OCI-LY1 (cell line): Measurements from ENCODE around the gene RDH5.

Experiments
- H2AFZ ChIP-seq: fragments of 200-600 bp; sonication (generic), shearing (Covaris generic); 2 replicates; pipeline ENCODE4 v1.6.0; 2014; ENCODE audit warnings: antibody characterized with exemption, mild to moderate bottlenecking, low read length
- H3F3A ChIP-seq: fragments of 200-600 bp; sonication (generic), shearing (Covaris generic); 2 replicates; pipeline ENCODE4 v1.6.0; 2014; ENCODE audit warnings: mild to moderate bottlenecking, antibody characterized with exemption, low read length, moderate library complexity; ENCODE audit not compliant: insufficient read depth
- H3K27ac ChIP-seq: fragments of 200-600 bp; sonication (generic); 2 replicates; pipeline ENCODE4 v1.5.1; 2014; ENCODE audit warnings: low read length, mixed run types, mild to moderate bottlenecking, low read depth; ENCODE audit not compliant: poor library complexity, severe bottlenecking
- H3K27me3 ChIP-seq: fragments of 200-600 bp; sonication (generic); 2 replicates; pipeline ENCODE4 v1.6.0; 2014; ENCODE audit warnings: antibody characterized with exemption, mild to moderate bottlenecking, low read length, moderate library complexity; ENCODE audit not compliant: insufficient read depth
- H3K36me3 ChIP-seq: fragments of 200-600 bp; sonication (generic); 2 replicates; pipeline ENCODE4 v1.6.1; 2014; ENCODE audit warnings: mild to moderate bottlenecking, antibody characterized with exemption, low read length, moderate library complexity, mixed read lengths; ENCODE audit not compliant: insufficient read depth
- H3K4me1 ChIP-seq: fragments of 200-600 bp; sonication (generic); 2 replicates; pipeline ENCODE4 v1.5.1; 2014; ENCODE audit warnings: mild to moderate bottlenecking, low read length, moderate library complexity; ENCODE audit not compliant: insufficient read depth, severe bottlenecking
- H3K4me2 ChIP-seq: fragments of 200-600 bp; sonication (generic), shearing (Covaris generic); 2 replicates; pipeline ENCODE4 v1.6.1; 2014; ENCODE audit warnings: low read length
- H3K4me3 ChIP-seq: fragments of 200-600 bp; sonication (generic); 2 replicates; pipeline ENCODE4 v1.5.1; 2014; ENCODE audit warnings: low read length, low read depth, mild to moderate bottlenecking, mixed read lengths; ENCODE audit not compliant: poor library complexity, severe bottlenecking
- H3K79me2 ChIP-seq: fragments of 200-600 bp; shearing (Covaris generic); 2 replicates; pipeline ENCODE4 v1.6.1; 2016; ENCODE audit warnings: mixed run types, low read length, mixed read lengths; ENCODE audit not compliant: insufficient read depth
- H3K9ac ChIP-seq: fragments of 200-600 bp; sonication (generic), shearing (Covaris generic); 2 replicates; pipeline ENCODE4 v1.6.1; 2014; ENCODE audit warnings: mild to moderate bottlenecking, low read length, mixed read lengths
- H3K9me2 ChIP-seq: fragments of 200-600 bp; sonication (generic), shearing (Covaris generic); 2 replicates; pipeline ENCODE4 v1.6.1; 2014; ENCODE audit warnings: low read depth, mild to moderate bottlenecking, low read length, mixed read lengths
- H3K9me3 ChIP-seq: fragments of 200-600 bp; shearing (Covaris generic); 2 replicates; pipeline ENCODE4 v1.6.1; 2014; ENCODE audit warnings: low read length, mixed read lengths
- H4K20me1 ChIP-seq: fragments of 200-600 bp; sonication (generic), shearing (Covaris generic); 2 replicates; pipeline ENCODE4 v1.6.0; 2016; ENCODE audit warnings: mild to moderate bottlenecking, low read length; ENCODE audit not compliant: insufficient read depth
- CTCF ChIP-seq: fragments of 200-600 bp; sonication (generic), shearing (Covaris generic); IDR thresholded peaks from 2 replicates; pipeline ENCODE4 v1.5.1; 2017; ENCODE audit warnings: mild to moderate bottlenecking, antibody characterized with exemption, low read length, moderate library complexity, mixed read lengths
- EZH2 ChIP-seq: fragments of 200-600 bp; sonication (generic), shearing (Covaris generic); IDR thresholded peaks from 2 replicates; pipeline ENCODE4 v1.8.0; 2017; ENCODE audit warnings: borderline replicate concordance, mixed run types, mild to moderate bottlenecking, antibody characterized with exemption, low read length, moderate library complexity, mixed read lengths

The RDH5 gene

GRCh38 chr12:55707841-55708694 is 12.1 kb upstream of the RDH5 start, which contains the start of gene ITGA7:
TSS of gene ITGA7 (minus strand) at chr12:55707904. CDS start at chr12:55707682, 222 bp downstream.
- H3F3A ChIP-seq, result no peaks in the 10 kb centered on the region
- no peaks in the 10 kb centered on the region for H3K9me3 ChIP-seq
- H3K4me3 ChIP-seq, result peak within 1 kb of the TSS; percentile 50
- peaks cover 7% of the 10 kb centered on the region for H3K4me1 ChIP-seq
- TF ChIP-seq CTCF (no peak), EZH2 (no peak)
- no peaks in the 10 kb centered on the region for H3K9me2 ChIP-seq
- H4K20me1 ChIP-seq, result no peaks in the 10 kb centered on the region
- no peaks in the 10 kb centered on the region for H3K79me2 ChIP-seq
- no peak within 1 kb of the TSS for H2AFZ ChIP-seq
- H3K9ac ChIP-seq, result no peak within 1 kb of the TSS
- no peaks in the 10 kb centered on the region for H3K36me3 ChIP-seq
- peak within 1 kb of the TSS; percentile 65 for H3K4me2 ChIP-seq
- peaks cover 17% of the 10 kb centered on the region for H3K27me3 ChIP-seq
- H3K27ac ChIP-seq, result no peak within 1 kb of the TSS

GRCh38 chr12:55708695-55709233 is 11.4 kb upstream of the RDH5 start:
- H3K27me3 ChIP-seq, result peaks cover 14% of the 10 kb centered on the region
- H3F3A ChIP-seq, result no peaks in the 10 kb centered on the region
- H3K27ac ChIP-seq, result no peak overlapping the region
- H2AFZ ChIP-seq, result no peak overlapping the region
- H4K20me1 ChIP-seq, result no peaks in the 10 kb centered on the region
- H3K4me2 ChIP-seq, result no peak overlapping the region
- no peaks in the 10 kb centered on the region for H3K9me3 ChIP-seq
- TF ChIP-seq EZH2 (no peak), CTCF (no peak)
- no peak overlapping the region for H3K4me3 ChIP-seq
- no peaks in the 10 kb centered on the region for H3K79me2 ChIP-seq
- H3K4me1 ChIP-seq, result peaks cover 7% of the 10 kb centered on the region
- H3K9me2 ChIP-seq, result no peaks in the 10 kb centered on the region
- no peak overlapping the region for H3K9ac ChIP-seq
- H3K36me3 ChIP-seq, result no peaks in the 10 kb centered on the region

GRCh38 chr12:55711786-55712553 is 8.2 kb upstream of the RDH5 start:
- Histone ChIP-seq H4K20me1 (no peaks in the 10 kb centered on the region), H3K27ac (no peak overlapping the region), H3K36me3 (no peaks in the 10 kb centered on the region), H3K4me2 (no peak overlapping the region), H3K9ac (no peak overlapping the region), H3K9me2 (no peaks in the 10 kb centered on the region), H3F3A (no peaks in the 10 kb centered on the region), H3K9me3 (no peaks in the 10 kb centered on the region), H3K4me3 (no peak overlapping the region), H3K27me3 (peaks cover 9% of the 10 kb centered on the region), H3K4me1 (peaks cover 20% of the 10 kb centered on the region), H3K79me2 (no peaks in the 10 kb centered on the region), H2AFZ (no peak overlapping the region)
- no peak for TF ChIP-seq CTCF
- TF ChIP-seq EZH2, result no peak
